GM19438 (cell line): ENCODE results near the gene CHFR.
"Not testable (repeated sequence)": the region's sequence is repeated elsewhere in the genome, so short reads cannot be mapped to it uniquely, and the experiment has no call there.

ENCODE experiments used
- ATAC-seq: cut with Tn5 transposase; IDR thresholded peaks from one replicate; pipeline ENCODE4 v1.9.1; 2021; ENCODE audit warnings: low read depth; ENCODE audit not compliant: unreplicated experiment

Gene CHFR

DNA sequence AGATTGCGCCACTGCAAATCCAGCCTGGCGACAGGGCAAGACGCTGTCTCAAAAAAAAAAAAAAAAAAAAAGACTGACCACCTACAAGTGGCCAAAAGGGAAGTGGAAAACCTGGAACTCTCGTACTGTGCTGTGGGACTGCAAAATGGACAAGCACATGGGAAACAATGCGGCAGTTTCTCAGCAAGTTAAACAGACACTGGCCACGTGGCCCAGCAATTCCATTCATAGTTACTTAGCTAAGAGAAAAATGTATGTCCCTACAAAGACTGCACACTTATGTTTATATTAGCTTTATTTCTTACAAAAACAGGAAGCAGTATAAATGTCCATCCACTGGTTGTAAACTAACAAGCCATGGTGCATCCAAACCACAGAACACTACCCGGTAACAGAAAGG is 5.6 kb downstream of the CHFR start:
- no peak for ATAC-seq

DNA sequence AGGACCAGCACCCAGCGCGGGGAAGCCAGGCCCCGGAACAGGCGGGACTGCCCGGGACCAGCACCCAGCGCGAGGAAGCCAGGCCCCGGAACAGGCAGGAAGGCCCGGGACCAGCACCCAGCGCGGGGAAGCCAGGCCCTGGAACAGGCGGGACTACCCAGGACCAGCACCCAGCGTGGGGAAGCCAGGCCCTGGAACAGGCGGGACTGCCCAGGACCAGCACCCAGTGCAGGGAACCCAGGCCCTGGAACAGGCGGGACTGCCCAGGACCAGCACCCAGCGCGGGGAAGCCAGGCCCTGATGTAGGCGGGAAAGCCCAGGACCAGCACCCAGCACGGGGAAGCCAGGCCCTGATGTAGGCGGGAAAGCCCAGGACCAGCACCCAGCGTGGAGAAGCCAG is 12.8 kb downstream of the CHFR start:
- ATAC-seq, result not testable (repeated sequence)

DNA sequence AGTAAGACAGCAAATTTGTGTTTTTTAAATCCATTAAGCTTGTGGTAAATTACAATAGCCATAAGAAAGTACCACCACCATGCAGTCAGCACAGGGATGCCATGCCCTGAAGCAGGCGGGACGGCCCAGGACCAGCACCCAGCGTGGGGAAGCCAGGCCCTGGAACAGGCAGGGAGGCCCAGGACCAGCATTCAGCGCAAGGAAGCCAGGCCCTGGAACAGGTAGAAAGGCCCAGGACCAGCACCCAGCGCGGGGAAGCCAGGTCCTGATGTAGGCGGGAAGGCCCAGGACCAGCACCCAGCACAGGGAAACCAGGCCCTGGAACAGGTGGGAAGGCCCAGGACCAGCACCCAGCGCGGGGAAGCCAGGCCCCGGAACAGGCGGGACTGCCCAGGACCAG is 13.2 kb downstream of the CHFR start:
- ATAC-seq, result no peak

DNA sequence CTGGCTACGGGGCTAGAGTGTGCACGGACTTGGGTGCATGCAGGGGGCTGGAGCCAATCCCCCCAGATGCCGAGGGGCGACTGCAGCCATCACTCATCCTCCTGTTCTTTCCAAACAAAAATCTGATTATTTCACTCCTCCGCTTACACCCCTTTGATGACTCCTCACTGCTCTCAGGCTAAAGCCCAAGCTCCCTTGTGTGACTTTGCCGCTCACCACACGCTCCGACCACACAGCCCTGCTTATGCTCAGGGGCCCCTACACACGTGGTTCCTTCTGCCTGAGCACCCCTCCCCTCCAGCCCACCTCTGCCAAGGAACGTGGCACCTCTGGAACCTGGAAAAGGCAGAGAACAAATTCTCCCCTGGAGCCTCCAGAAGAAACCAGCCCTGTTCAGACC is 13.7 kb downstream of the CHFR start:
- no peak for ATAC-seq

DNA sequence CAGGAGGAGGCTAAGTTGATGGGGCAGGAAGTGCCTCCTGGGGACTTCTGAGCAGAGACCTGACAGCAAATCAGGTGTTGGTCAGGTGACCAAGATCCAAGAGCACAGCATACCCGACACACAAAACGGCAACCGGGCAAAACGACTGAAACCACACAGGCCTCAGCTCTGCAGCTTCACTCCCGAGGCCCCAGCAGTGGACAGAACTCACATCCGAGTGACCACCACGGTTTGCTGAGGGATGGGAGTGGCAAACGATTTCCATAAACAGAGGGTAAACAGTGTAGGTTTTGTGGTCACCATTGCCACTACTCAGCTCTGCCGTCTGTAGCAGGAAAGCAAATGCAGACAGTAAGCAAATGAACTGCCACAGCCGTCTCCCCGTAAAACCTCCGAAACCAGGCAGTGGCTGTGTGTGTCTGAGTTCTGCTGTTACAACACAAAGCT is 14.4 kb downstream of the CHFR start:
- no peak for ATAC-seq

DNA sequence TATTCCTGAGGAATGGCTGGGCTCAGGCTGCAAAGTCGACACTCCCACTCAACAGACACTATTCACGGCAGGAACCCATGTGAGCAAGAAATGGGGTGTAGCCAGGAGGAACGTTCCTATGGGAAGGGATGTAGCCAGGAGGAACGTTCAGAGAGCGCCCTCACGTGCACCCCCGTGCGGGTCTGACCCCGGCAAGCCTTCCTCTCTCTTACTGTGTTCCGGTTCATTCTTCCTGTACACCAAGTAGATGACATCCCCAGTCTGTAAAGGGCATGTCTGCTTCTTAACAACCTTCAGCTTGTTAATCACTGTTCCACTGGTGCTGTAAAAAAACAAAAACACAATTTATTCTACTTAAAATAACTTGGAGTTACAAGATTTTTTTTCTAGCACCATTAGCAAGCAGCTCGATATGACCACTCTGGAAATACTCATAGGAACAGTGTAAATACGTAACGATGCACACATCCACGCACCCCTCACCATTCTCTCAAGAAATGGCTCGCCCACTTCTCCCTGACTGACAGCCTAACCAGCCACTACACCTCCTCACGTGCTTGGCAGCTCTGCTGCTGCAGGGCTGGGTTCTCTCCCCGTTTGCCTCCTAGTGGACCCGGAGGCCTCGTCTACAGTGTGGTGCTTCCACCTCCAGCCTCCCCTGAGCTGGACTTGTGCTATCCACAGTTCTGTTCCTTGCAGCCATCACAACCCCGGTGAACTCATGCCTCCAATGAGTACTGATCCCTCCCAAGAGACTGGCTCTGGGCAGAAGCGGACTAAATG is 15.1 kb downstream of the CHFR start:
- ATAC-seq, result no peak

DNA sequence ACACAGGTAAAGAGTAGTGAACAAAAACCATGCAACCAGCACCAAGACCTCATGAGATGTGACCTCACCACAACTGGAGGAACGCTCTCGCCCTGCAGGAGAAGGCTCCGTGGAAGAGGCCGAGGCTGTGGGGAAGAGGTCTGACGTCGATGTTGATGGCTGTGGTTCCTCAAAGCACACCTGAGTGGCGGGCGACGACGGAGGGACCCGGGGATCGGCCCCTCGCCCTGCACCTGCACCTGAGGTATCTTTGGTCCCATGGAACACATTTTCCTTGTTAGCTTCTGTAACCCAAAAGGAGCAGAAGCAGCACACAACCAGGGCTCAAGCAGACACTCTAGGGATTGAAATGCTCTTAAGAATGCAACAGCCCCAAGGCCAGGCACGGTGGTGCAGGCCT is 17.9 kb downstream of the CHFR start:
- ATAC-seq, result no peak

DNA sequence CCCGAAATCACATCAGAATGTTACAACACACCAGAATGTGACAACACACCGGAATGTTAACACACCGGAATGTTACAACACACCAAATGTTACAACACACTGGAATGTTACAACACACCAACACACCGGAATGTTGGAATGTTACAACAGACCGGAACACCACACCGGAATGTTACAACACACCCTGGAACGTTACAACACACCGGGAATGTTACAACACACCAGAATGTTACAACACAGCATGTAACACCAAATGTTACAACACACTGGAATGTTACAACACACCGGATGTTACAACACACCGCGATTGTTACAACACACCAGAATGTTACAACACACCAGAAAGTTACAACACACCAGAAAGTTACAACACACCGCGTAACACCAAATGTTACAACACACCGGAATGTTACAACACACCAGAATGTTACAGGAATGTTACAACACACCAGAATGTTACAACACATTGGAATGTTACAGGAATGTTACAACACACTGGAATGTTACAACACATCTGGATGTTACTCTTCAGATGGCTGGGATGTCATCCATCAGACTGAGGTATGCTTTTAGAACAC is 21.1 kb downstream of the CHFR start:
- ATAC-seq, result no peak

DNA sequence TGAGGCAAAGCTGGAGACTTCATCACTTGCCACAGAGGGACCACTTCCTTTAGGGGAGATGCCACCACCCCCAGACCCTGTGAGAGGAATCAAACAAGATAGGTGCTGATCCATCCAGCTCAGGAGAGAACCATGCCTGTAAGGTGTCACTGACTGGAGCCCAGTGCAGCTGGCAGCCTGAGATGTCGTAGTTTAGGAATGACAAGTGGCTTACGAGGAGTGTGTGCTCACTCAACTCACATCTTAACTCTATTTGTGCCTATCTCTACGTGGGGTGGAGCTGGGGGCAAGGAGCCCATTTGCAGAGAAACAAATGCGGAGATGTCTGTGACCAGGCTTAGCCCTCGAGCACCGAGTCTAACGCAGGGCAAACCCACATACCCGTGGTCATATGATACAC is 25.8 kb downstream of the CHFR start:
- ATAC-seq, result no peak

DNA sequence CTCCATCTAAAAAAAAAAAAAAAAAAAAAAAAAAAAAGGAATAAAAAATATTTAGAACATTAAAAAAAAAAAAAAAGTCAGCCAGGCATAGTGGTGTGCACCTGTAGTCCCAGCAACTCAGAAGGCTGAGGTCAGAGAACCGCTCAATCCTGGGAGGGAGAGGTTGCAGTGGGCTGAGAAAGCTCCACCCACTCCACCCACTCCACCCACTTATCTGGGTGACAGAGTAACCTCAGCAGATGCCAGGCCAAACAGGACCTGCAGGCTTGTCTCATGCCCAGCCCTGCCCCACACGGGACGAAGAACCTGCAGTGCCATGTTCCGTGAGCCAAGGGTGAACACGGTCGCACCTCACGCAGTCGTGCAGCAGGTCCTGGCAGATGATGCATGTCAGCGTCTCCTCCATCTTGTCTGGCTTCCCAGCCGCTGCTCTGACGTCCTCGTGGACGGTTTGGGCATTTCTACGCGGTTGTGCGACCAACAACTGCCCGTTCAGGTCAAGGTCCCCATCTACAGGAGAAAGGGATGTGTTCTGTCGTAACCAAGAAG is 28.6 kb downstream of the CHFR start:
- ATAC-seq, result no peak

DNA sequence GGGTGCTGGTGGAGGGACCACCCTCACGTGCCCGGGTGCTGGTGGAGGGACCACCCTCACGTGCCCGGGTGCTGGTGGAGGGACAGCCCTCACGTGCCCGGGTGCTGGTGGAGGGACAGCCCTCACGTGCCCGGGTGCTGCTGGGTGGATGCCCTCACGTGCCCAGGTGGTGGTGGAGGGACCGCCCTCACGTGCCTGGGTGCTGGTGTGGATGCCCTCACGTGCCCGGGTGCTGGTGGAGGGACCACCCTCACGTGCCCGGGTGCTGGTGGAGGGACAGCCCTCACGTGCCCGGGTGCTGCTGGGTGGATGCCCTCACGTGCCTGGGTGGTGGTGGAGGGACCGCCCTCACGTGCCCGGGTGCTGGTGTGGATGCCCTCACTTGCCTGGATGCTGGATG is 30.4 kb downstream of the CHFR start:
- not testable (repeated sequence) for ATAC-seq

DNA sequence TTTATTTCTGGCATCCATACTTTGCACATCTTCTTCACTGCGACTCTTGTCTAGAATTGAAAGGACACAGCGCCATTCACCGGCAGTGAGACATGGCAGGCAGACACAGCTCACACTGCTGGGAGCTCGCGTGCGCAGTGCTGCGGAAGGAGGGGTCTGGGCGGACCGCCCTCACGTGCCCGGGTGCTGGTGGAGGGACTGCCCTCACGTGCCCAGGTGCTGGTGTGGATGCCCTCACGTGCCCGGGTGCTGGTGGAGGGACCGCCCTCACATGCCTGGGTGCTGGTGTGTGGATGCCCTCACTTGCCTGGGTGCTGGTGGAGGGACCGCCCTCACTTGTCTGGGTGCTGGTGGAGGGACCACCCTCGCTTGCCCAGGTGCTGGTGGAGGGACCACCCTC is 30.8 kb downstream of the CHFR start:
- ATAC-seq, result no peak

DNA sequence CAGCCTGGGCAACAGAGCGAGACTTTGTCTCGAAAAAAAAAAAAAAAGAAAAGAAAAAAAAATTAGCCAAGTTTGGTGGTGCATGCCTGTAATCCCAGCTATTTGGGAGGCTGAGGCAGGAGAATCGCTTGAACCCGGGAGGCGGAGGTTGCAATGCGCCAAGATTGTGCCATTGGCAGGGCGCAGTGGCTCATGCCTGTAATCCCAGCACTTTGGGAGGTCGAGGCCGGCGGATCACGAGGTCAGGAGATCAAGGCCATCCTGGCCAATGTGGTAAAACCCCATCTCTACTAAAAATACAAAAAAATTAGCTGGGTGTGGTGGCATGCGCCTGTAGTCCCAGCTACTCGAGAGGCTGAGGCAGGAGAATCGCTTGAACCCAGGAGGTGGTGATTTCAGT is 32.2 kb downstream of the CHFR start:
- not testable (repeated sequence) for ATAC-seq

DNA sequence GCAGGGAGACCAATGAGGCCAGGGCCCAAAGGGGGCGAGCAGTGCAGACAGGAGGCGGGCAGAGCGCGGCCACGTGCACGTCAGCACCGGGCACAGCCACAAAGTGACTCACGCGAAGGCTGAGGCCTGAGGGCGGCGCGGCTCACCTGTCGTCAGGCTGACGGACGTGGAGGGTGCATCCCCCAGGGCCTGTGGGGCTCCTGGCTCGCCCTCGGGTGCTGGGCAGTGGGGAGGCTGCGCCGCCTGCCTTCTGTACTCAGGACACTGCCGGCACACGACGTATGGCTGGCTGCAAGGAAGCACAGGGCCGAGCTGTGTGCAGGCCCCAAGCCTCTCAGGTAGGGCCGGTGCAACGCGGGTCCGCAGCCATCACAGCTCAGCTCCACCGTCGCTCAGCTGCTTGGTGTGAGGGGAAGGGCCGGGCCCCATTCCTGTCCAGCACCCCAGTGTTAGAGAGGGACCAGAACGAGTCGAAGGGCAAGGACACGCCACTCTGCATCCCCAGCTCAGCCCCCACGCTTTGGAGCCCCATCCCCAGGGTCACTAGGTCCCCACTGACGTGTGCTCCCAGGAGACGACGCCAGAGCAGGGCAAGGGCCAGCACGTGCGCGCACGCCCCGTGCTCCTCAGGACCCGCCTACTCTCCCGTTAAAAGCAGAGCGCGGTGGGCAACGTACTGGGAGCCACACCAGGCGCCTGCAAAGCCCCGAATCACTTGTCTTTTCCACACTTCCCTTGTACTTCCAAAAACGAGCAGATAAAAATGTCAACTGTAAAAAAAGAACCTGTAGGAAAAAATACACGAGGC is 33.9 kb downstream of the CHFR start:
- ATAC-seq, result no peak

DNA sequence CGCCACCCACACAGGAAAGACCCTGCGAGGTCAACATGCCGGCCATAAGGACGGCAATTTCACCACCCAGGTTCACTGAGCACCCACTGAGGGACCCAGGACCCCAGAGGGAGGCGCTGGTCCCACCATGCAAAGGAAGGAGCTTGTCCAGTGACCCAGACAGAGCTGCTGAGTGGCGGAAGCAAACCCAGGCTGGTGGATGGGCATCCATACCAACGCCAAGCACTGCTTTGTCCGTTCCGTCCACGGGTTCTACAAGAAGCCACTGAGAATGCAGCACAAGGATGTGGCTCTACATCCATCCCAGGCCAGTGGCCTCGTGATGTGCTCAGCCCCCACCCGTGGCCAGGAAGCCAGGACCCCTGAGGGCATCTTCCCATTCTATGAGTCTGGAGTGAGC is 34.9 kb downstream of the CHFR start:
- no peak for ATAC-seq

DNA sequence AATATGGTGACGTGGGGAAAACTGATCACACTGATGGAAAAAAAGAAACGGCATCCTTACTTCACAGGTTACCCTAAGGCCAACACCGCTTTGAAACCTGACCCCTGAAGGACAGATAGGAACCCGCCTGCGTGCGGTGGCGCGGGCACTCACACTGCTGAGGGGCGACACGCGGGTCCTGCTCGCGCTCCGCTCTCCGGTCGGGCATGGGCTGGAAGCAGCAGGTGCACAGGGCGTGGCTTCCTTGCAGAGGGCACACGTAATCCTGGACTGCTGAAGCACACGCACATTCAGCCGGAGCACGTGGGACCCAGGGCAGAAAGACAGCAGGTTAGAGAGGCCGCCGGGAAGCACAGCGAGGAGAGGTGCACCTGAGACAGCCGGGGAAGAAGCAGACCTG is 35.9 kb downstream of the CHFR start:
- no peak for ATAC-seq

DNA sequence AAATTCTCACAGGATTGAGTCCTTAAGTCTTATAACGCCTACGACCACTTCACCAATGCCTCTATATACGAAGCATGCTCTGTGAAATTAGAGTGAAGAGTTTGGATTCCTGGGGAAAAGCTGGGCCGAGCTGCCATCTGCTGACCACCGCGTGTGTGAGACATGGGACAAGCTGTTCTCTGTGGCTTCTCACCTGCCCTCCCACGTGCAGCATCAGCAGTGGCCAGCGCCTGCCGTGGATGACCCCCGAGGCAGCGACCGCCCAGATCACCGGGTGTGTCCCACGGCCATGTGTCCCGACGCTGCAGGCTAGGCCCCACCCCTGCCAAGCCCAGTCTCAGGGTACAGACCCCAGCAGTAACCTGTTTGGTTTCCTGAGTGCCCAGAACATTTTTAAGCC is 37.1 kb downstream of the CHFR start:
- ATAC-seq, result no peak

DNA sequence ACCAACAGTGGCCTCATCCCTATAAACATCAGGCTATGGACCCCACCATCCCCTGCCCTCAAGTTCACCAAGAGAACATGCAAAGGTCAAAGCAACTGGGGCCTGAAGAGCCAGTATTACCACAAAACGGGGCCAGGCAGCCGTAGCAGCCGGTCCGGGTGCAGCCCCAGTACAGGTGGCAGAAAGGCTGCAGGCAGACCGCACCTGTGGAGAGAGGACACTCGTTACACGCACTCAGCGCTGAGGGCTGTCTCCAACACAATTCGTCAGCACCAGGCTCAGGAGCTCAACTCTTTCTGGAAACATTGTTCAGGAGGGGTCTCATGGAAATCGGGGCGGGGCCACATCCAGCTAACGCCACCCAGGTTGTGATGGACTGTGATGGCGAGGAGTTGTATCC is 38.9 kb downstream of the CHFR start:
- ATAC-seq, result no peak

DNA sequence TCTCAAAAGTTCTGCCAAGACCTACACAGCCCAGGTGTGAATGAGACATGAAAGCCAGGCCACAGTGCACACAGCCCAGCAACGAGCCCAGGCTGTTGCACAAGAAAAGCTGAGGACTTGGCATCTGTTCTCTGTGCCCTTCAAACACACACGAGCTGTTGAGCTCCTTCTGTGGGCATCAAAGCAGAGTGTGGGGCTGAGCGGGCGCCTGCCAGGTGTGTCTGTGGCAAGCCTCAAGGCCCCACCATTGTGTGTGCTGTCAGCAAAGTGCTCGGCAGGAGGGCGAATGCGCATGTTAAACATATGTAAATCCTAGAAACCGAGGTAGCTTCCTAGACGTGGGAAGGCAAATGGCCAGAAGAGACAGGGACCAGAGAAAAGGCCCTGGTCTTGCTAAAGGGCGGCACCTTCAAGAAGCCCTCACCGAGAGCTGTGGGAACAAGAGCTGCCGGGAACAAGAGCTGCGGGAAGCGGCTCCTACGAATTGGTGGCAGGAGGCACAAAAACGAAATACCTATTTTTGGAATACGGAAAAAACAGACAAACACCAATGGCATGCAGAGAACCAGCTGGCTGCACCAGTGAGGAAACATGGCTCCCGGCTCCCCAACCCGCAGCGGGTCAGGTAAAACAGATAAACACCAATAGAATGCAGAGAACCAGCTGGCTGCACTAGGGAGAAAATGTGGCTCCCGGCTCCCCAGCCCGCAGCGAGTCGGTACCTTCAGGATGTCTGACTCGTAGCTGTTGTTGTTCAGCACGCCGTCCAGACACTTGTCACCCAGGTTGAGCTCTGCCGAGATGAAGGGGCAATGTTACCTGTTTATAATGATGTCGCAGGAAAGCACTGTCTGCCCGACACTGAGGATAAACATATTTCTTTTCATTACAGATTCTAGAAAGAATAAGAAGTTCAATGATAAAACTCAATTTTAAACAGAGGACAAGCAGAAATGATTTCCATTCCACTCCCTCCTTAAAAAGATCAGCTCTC is 39.7 kb downstream of the CHFR start:
- ATAC-seq, result no peak

DNA sequence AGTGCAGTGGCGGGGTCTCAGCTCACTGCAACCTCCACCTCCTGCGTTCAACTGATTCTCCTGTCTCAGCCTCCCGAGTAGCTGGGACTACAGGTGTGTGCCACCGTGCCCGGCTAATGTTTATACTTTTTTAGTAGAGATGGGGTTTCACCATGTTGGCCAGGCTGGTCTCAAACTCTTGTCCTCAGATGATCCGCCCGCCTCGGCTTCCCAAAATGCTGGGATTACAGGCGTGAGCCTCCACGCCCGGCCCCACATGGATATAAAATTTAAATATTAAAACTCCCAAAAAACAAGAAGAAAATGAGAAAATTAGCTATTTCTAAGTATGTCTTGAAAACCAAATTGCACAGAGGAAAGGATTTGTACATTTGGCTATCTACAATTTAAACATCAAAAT is 42.7 kb downstream of the CHFR start:
- ATAC-seq, result not testable (repeated sequence)
